Fibroblast of lung (primary cell): Measurements from ENCODE around the gene SERPINE2. TPM values are rescaled to one million over a fixed set of nuclear protein-coding genes. Genes with fewer than 3 reads are reported as not detected.

ENCODE experiments used
- DNase-seq, 2 donors: peaks; one replicate each; pipeline versions ENCODE4 v3.0.0 to v3.0.0-alpha.2; 2010; ENCODE audit warnings: low read depth in 2 of 2
- H2AFZ ChIP-seq: 2 replicates; pipeline ENCODE4 v1.5.1; 2012; ENCODE audit warnings: low read length, control low read depth, inconsistent platforms
- H3K27ac ChIP-seq: 2 replicates; pipeline ENCODE4 v1.5.1; 2011; ENCODE audit warnings: low read length, control low read depth; ENCODE audit not compliant: insufficient read depth
- H3K27me3 ChIP-seq: 2 replicates; pipeline ENCODE4 v1.5.1; 2011; ENCODE audit warnings: mild to moderate bottlenecking, low read length; ENCODE audit not compliant: control insufficient read depth, insufficient read depth
- H3K36me3 ChIP-seq: 2 replicates; pipeline ENCODE4 v1.5.1; 2011; ENCODE audit warnings: low read length; ENCODE audit not compliant: control insufficient read depth, insufficient read depth
- H3K4me1 ChIP-seq: 2 replicates; pipeline ENCODE4 v1.5.1; 2011; ENCODE audit warnings: low read length; ENCODE audit not compliant: control insufficient read depth, insufficient read depth; ENCODE audit errors: extremely low read depth
- H3K4me2 ChIP-seq: 2 replicates; pipeline ENCODE4 v1.5.1; 2011; ENCODE audit warnings: low read length, control low read depth; ENCODE audit not compliant: insufficient read depth; ENCODE audit errors: extremely low read depth
- H3K4me3 ChIP-seq, 4 experiments: fragments of 200-600 bp in 1 of 4; sonication (generic) in 1 of 4; replicated peaks in 1 of 4; 2 replicates each; pipeline ENCODE4 v1.5.1; 2011 to 2016; ENCODE audit warnings: low read length in 4 of 4, low read depth in 3 of 4, mild to moderate bottlenecking in 3 of 4, control low read depth in 2 of 4, inconsistent platforms in 1 of 4, mixed read lengths in 1 of 4; ENCODE audit not compliant: insufficient read depth in 1 of 4; ENCODE audit errors: control extremely low read depth in 1 of 4
- H3K79me2 ChIP-seq: 2 replicates; pipeline ENCODE4 v1.5.1; 2012; ENCODE audit warnings: mild to moderate bottlenecking, low read length, inconsistent platforms; ENCODE audit not compliant: control insufficient read depth, insufficient read depth
- H3K9ac ChIP-seq: 2 replicates; pipeline ENCODE4 v1.5.1; 2011; ENCODE audit warnings: mild to moderate bottlenecking, low read length, control low read depth; ENCODE audit not compliant: insufficient read depth
- H3K9me3 ChIP-seq: 2 replicates; pipeline ENCODE4 v1.5.1; 2012; ENCODE audit warnings: low read depth, low read length; ENCODE audit not compliant: control insufficient read depth, insufficient read depth
- H4K20me1 ChIP-seq: 2 replicates; pipeline ENCODE4 v1.5.1; 2011; ENCODE audit warnings: low read length; ENCODE audit not compliant: control insufficient read depth, insufficient read depth; ENCODE audit errors: extremely low read depth
- EZH2 ChIP-seq: IDR thresholded peaks from 2 replicates; pipeline ENCODE4 v1.5.1; 2012; ENCODE audit warnings: low read length, control low read depth, mild to moderate bottlenecking; ENCODE audit errors: missing control alignments
- polyA plus RNA-seq, 2 donors: library from polyadenylated mRNA; depleted of rRNA in 1 of 2; stranded (reverse) in 1 of 2; unstranded in 1 of 2; fragments of >200 nt; gene quantifications; 2 replicates each; pipeline ENCODE4 v1.2.1, GENCODE V29; 2011 to 2012; ENCODE audit warnings: missing spikeins in 1 of 2
- total RNA-seq: library from RNA; depleted of rRNA; stranded (reverse); fragments of >200 nt; gene quantifications from 2 replicates; pipeline ENCODE4 v1.2.1, GENCODE V29; 2014
- TF ChIP-seq, protein P1 (sequence below), 2 donors: IDR thresholded peaks in 1 of 2; conservative IDR thresholded peaks in 1 of 2; 1 replicate in 1 of 2; 2 replicates in 1 of 2; pipeline ENCODE4 v1.5.1; 2011 to 2012; ENCODE audit warnings: low read length in 2 of 2, control low read depth in 1 of 2, inconsistent platforms in 1 of 2, low read depth in 1 of 2, mild to moderate bottlenecking in 1 of 2

The SERPINE2 gene
- total and polyA plus RNA-seq, 2 donors (not counting 1 experiment from before 2014, with no cell fraction given), result 77.9 to 149 TPM

- peaks cover 5% of the 10 kb centered on the region for H3K4me1 ChIP-seq
- peak within 1 kb of the TSS; percentile 98 for H2AFZ ChIP-seq
- peak; percentile 91 to 95 for DNase-seq
- peaks cover 49% of the 10 kb centered on the region for H3K79me2 ChIP-seq
- peak within 1 kb of the TSS; percentile 89 to 98 (median 95) for H3K4me3 ChIP-seq
- H3K36me3 ChIP-seq, result peaks cover 4% of the 10 kb centered on the region
- H3K9me3 ChIP-seq, result no peaks in the 10 kb centered on the region
- TF ChIP-seq EZH2, result no peak
- TF ChIP-seq, protein P1, sequence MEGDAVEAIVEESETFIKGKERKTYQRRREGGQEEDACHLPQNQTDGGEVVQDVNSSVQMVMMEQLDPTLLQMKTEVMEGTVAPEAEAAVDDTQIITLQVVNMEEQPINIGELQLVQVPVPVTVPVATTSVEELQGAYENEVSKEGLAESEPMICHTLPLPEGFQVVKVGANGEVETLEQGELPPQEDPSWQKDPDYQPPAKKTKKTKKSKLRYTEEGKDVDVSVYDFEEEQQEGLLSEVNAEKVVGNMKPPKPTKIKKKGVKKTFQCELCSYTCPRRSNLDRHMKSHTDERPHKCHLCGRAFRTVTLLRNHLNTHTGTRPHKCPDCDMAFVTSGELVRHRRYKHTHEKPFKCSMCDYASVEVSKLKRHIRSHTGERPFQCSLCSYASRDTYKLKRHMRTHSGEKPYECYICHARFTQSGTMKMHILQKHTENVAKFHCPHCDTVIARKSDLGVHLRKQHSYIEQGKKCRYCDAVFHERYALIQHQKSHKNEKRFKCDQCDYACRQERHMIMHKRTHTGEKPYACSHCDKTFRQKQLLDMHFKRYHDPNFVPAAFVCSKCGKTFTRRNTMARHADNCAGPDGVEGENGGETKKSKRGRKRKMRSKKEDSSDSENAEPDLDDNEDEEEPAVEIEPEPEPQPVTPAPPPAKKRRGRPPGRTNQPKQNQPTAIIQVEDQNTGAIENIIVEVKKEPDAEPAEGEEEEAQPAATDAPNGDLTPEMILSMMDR (conservative IDR thresholded peaks at IDR 0.05 in 1 of 2, IDR thresholded peaks at IDR 0.05 in 1 of 2; ENCODE audit: low read depth in 1 of 2, low read length in 2 of 2), result no peak
- no peaks in the 10 kb centered on the region for H3K27me3 ChIP-seq
- peak within 1 kb of the TSS; percentile 89 for H3K4me2 ChIP-seq
- peak within 1 kb of the TSS; percentile 90 for H3K27ac ChIP-seq
- peak within 1 kb of the TSS; percentile 96 for H3K9ac ChIP-seq
- H4K20me1 ChIP-seq, result no peaks in the 10 kb centered on the region
Observed at GRCh38 chr2:223957092-223957851, 81.8 kb downstream of the SERPINE2 start, which contains the start of gene MRPL44. MRPL44 (plus strand) TSS chr2:223957463; CDS start chr2:223957473, 10 bp downstream.

DNA sequence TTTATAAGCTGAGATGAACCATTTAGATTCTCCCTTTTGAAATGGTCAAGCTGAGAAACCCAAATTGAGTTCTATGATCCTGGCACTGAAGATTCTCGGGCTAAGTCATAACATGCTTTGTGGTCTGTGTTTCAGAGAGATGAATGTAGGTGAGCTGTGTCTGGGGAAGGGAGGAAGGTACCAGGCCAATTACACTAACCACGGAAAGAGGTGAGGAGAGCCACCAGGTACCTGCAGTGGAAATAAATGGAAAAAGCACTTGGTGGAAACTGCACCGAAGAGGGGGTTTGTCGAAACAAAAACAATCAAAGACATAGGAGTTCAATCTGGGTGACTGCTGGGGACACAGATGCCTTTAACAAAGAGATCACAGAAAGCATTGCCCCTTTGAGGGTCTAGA is 82.8 kb downstream of the SERPINE2 start:
- no peak overlapping the region for H3K9ac ChIP-seq
- H3K36me3 ChIP-seq, result peaks cover 4% of the 10 kb centered on the region
- TF ChIP-seq EZH2, result no peak
- TF ChIP-seq, protein P1 (conservative IDR thresholded peaks at IDR 0.05 in 1 of 2, IDR thresholded peaks at IDR 0.05 in 1 of 2; ENCODE audit: low read depth in 1 of 2, low read length in 2 of 2), result no peak

DNA sequence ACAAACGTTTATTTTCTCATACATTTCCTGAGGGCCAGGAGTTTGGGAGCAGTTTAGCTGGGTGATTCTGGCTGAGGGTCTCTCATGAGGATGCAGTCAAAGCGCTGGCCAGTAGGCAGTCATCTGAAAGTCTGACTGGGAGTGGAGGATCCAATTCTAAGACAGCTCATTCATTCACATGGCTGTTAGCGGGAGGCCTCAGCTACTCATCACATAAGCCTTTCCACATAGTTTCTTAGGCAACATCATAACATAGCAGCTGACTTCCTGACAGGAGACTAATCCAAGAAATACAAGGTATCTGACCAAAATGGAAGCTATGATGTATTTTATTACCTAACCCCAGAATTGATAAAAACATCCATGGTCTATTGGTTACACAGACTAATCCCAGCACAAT is 84.7 kb downstream of the SERPINE2 start:
- Histone ChIP-seq H3K27me3 (no peaks in the 10 kb centered on the region), H3K9me3 (no peaks in the 10 kb centered on the region), H3K4me1 (peaks cover 5% of the 10 kb centered on the region), H4K20me1 (no peaks in the 10 kb centered on the region), H3K27ac (no peak overlapping the region), H3K9ac (no peak overlapping the region), H3K4me2 (no peak overlapping the region), H3K4me3 (no peak overlapping the region), H2AFZ (no peak overlapping the region), H3K79me2 (peaks cover 22% of the 10 kb centered on the region), H3K36me3 (no peaks in the 10 kb centered on the region)
- peak; percentile 62 to 85 for DNase-seq
- TF ChIP-seq, protein P1 (conservative IDR thresholded peaks at IDR 0.05 in 1 of 2, IDR thresholded peaks at IDR 0.05 in 1 of 2; ENCODE audit: low read depth in 1 of 2, low read length in 2 of 2), result no peak
- TF ChIP-seq EZH2, result no peak

More for the DNA sequence above, 82.8 kb downstream of the SERPINE2 start:
- Histone ChIP-seq H3K4me3 (no peak overlapping the region), H3K4me2 (peak overlapping the region; percentile 78), H3K79me2 (peaks cover 39% of the 10 kb centered on the region), H3K27me3 (no peaks in the 10 kb centered on the region), H4K20me1 (no peaks in the 10 kb centered on the region), H2AFZ (peak overlapping the region; percentile 37), H3K27ac (peak overlapping the region; percentile 90), H3K9me3 (no peaks in the 10 kb centered on the region), H3K4me1 (peaks cover 5% of the 10 kb centered on the region)
- DNase-seq, result no peak
